ENCODE results near the gene WBP11.

The WBP11 gene

GRCh38 chr12:14803011-14803829, at the start of gene WBP11, which contains the start of gene C12orf60:
Gene WBP11 (minus strand): TSS chr12:14803478. CDS start chr12:14801383, 2,095 bp downstream.
Gene C12orf60 (plus strand): TSS chr12:14803670. CDS start chr12:14822936, 19,266 bp downstream.
- peak; percentile 84 for DNase-seq (ENCODE audit: low read depth)

GRCh38 chr12:14852880-14853279, 49.6 kb upstream of the WBP11 start:
- DNase-seq (ENCODE audit: low read depth): no peak

- DNase-seq (ENCODE audit: low read depth): no peak
Measured at GRCh38 chr12:14850929-14851663, 47.8 kb upstream of the WBP11 start.

GRCh38 chr12:14849661-14850060, 46.4 kb upstream of the WBP11 start:
- no peak for DNase-seq (ENCODE audit: low read depth)

GRCh38 chr12:14846876-14847580, 43.8 kb upstream of the WBP11 start:
- no peak for DNase-seq (ENCODE audit: low read depth)

- no peak for DNase-seq (ENCODE audit: low read depth)
Measured at GRCh38 chr12:14846042-14846587, 42.8 kb upstream of the WBP11 start.

GRCh38 chr12:14845350-14845750, 42.1 kb upstream of the WBP11 start:
- DNase-seq (ENCODE audit: low read depth): peak; percentile 32

GRCh38 chr12:14844401-14844800, 41.1 kb upstream of the WBP11 start:
- DNase-seq (ENCODE audit: low read depth): no peak

- DNase-seq (ENCODE audit: low read depth): no peak
Measured at GRCh38 chr12:14843425-14843887, 40.2 kb upstream of the WBP11 start, which contains the start of gene ART4. Gene ART4 (minus strand): TSS chr12:14843526. CDS start chr12:14843113, 413 bp downstream.

GRCh38 chr12:14842315-14842714, 39.0 kb upstream of the WBP11 start:
- no peak for DNase-seq (ENCODE audit: low read depth)

GRCh38 chr12:14841761-14842160, 38.5 kb upstream of the WBP11 start:
- DNase-seq (ENCODE audit: low read depth): no peak

- no peak for DNase-seq (ENCODE audit: low read depth)
Measured at GRCh38 chr12:14840616-14841015, 37.3 kb upstream of the WBP11 start.

GRCh38 chr12:14839262-14839661, 36.0 kb upstream of the WBP11 start:
- no peak for DNase-seq (ENCODE audit: low read depth)

GRCh38 chr12:14836336-14837210, 33.3 kb upstream of the WBP11 start:
- DNase-seq (ENCODE audit: low read depth): no peak

GRCh38 chr12:14834509-14834908, 31.2 kb upstream of the WBP11 start:
- no peak for DNase-seq (ENCODE audit: low read depth)

GRCh38 chr12:14833952-14834351, 30.7 kb upstream of the WBP11 start:
- DNase-seq (ENCODE audit: low read depth): no peak

GRCh38 chr12:14833336-14833735, 30.1 kb upstream of the WBP11 start:
- no peak for DNase-seq (ENCODE audit: low read depth)

GRCh38 chr12:14828892-14829291, 25.6 kb upstream of the WBP11 start:
- DNase-seq (ENCODE audit: low read depth): no peak

GRCh38 chr12:14827043-14827442, 23.8 kb upstream of the WBP11 start:
- DNase-seq (ENCODE audit: low read depth): no peak

GRCh38 chr12:14826491-14826890, 23.2 kb upstream of the WBP11 start:
- DNase-seq (ENCODE audit: low read depth): no peak

GRCh38 chr12:14825256-14825655, 22.0 kb upstream of the WBP11 start:
- no peak for DNase-seq (ENCODE audit: low read depth)

Measured in activated T-cell treated with anti-CD3 and anti-CD28 coated beads for 24 hours (primary cell).